Activated T-helper 17 cell treated with anti-CD3 and anti-CD28 coated beads, Interleukin-2, amount 50 U/mL, for 72 hours (primary cell): Measurements from ENCODE around the gene MYO1D. TPM values are rescaled to one million over a fixed set of nuclear protein-coding genes. Genes with fewer than 3 reads are reported as not detected.
"Not testable (repeated sequence)": the region's sequence is repeated elsewhere in the genome, so short reads cannot be mapped to it uniquely, and the experiment has no call there.

Source experiments
- ATAC-seq: fragments of 150-1000 bp; cut with Tn5 transposase; replicated peaks from 2 replicates; pipeline ENCODE4 v1.10.0; 2021; ENCODE audit warnings: mild to moderate bottlenecking, moderate library complexity
- H3K27ac Mint-ChIP-seq: one replicate; pipeline ENCODE4 v1.8.0; 2022; ENCODE audit warnings: mixed read lengths
- H3K27me3 Mint-ChIP-seq: one replicate; pipeline ENCODE4 v1.8.0; 2022; ENCODE audit warnings: mixed read lengths
- H3K36me3 Mint-ChIP-seq: one replicate; pipeline ENCODE4 v1.8.0; 2022; ENCODE audit warnings: low read depth, mild to moderate bottlenecking, mixed read lengths
- H3K4me1 Mint-ChIP-seq: one replicate; pipeline ENCODE4 v1.8.0; 2022; ENCODE audit warnings: mixed read lengths
- H3K4me3 Mint-ChIP-seq: one replicate; pipeline ENCODE4 v1.8.0; 2022; ENCODE audit warnings: mild to moderate bottlenecking, mixed read lengths
- H3K9me3 Mint-ChIP-seq: one replicate; pipeline ENCODE4 v1.8.0; 2022; ENCODE audit warnings: mixed read lengths
- total RNA-seq, 2 donors: library from RNA; stranded (reverse); gene quantifications; one replicate each; pipeline ENCODE4 v1.2.3, GENCODE V29; 2022

The MYO1D gene
- 10 to 100 TPM in 1 of 2 donors, 1 to 10 TPM in 1; 9.1 to 32.0 TPM for total RNA-seq

GRCh38 chr17:32876417-32877163, at the start of gene MYO1D:
Gene MYO1D (minus strand): TSS chr17:32877124. CDS start chr17:32876872, 252 bp downstream.
- Mint-ChIP-seq H3K9me3 (no peaks in the 10 kb centered on the region), H3K4me1 (peaks cover 13% of the 10 kb centered on the region), H3K36me3 (peaks cover 13% of the 10 kb centered on the region), H3K27me3 (peaks cover 6% of the 10 kb centered on the region), H3K4me3 (peak within 1 kb of the TSS; percentile 93), H3K27ac (peak within 1 kb of the TSS; percentile 88)
- peak; percentile 55 for ATAC-seq

DNA sequence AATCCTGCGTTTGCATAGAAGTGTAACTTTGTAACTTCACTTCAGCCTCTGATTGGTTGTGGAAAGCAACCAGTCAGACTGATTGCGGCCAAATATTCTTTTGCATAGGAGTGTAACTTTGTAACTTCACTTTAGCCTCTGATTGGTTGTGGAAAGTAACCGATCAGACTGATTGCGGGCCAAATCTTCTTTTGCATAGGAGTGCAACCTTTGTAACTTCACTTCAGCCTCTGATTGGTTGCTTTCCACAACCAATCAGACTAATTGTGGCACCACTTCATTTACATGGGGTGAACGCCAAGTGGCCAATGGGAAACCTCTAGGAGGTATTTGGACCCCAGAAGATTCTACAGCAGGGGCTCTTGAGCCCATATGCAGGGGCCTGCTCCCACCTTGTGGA, 49.3 kb upstream of the MYO1D start:
- no peak overlapping the region for H3K27ac Mint-ChIP-seq
- H3K27me3 Mint-ChIP-seq, result peaks cover 23% of the 10 kb centered on the region
- H3K4me3 Mint-ChIP-seq, result no peak overlapping the region
- H3K36me3 Mint-ChIP-seq, result no peaks in the 10 kb centered on the region
- H3K4me1 Mint-ChIP-seq, result no peaks in the 10 kb centered on the region
- no peaks in the 10 kb centered on the region for H3K9me3 Mint-ChIP-seq
- ATAC-seq, result no peak

GRCh38 chr17:32923905-32924304, 47.0 kb upstream of the MYO1D start:
- H3K27me3 Mint-ChIP-seq, result peaks cover 11% of the 10 kb centered on the region
- not testable (repeated sequence) for H3K36me3 Mint-ChIP-seq, ATAC-seq, H3K4me3 Mint-ChIP-seq, H3K9me3 Mint-ChIP-seq, H3K27ac Mint-ChIP-seq, H3K4me1 Mint-ChIP-seq

DNA sequence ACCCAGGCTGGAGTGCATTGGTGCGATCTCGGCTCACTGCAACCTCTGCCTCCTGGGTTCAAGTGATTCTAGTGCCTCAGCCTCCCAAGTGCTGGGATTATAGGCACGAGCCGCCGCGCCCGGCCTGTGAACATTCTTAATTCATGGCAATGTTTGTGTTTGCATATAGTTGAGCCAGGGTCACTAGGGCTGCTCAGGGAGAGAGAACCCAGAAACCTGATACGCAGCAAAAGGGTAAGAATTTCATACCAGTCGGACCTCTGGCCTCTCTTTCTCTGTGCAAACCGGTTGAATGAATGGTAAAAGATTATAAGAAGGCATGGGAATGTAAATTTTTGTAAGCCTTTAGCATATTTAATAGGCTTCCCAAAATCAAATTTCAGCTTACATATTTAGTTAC, 44.1 kb upstream of the MYO1D start:
- Mint-ChIP-seq H3K9me3 (no peaks in the 10 kb centered on the region), H3K36me3 (no peaks in the 10 kb centered on the region), H3K4me1 (peaks cover 5% of the 10 kb centered on the region), H3K4me3 (no peak overlapping the region), H3K27me3 (peaks cover 2% of the 10 kb centered on the region), H3K27ac (no peak overlapping the region)
- ATAC-seq, result no peak

- Mint-ChIP-seq H3K36me3 (no peaks in the 10 kb centered on the region), H3K4me1 (peaks cover 5% of the 10 kb centered on the region), H3K4me3 (no peak overlapping the region), H3K27ac (no peak overlapping the region), H3K27me3 (no peaks in the 10 kb centered on the region), H3K9me3 (no peaks in the 10 kb centered on the region)
- no peak for ATAC-seq
Measured at GRCh38 chr17:32920293-32920692, 43.4 kb upstream of the MYO1D start.

GRCh38 chr17:32919876-32920275, 43.0 kb upstream of the MYO1D start:
- not testable (repeated sequence) for H3K27ac Mint-ChIP-seq, H3K4me1 Mint-ChIP-seq, ATAC-seq, H3K4me3 Mint-ChIP-seq, H3K9me3 Mint-ChIP-seq, H3K27me3 Mint-ChIP-seq, H3K36me3 Mint-ChIP-seq

GRCh38 chr17:32917842-32918241, 40.9 kb upstream of the MYO1D start:
- Mint-ChIP-seq H3K27me3 (no peaks in the 10 kb centered on the region), H3K27ac (no peak overlapping the region), H3K9me3 (no peaks in the 10 kb centered on the region), H3K36me3 (no peaks in the 10 kb centered on the region), H3K4me1 (peaks cover 23% of the 10 kb centered on the region), H3K4me3 (no peak overlapping the region)
- no peak for ATAC-seq

- Mint-ChIP-seq H3K27me3 (no peaks in the 10 kb centered on the region), H3K36me3 (no peaks in the 10 kb centered on the region), H3K4me3 (no peak overlapping the region), H3K27ac (no peak overlapping the region), H3K4me1 (peaks cover 23% of the 10 kb centered on the region), H3K9me3 (no peaks in the 10 kb centered on the region)
- ATAC-seq, result peak; percentile 51
Measured at GRCh38 chr17:32917081-32917480, 40.2 kb upstream of the MYO1D start.

GRCh38 chr17:32916134-32916533, 39.2 kb upstream of the MYO1D start:
- no peaks in the 10 kb centered on the region for H3K9me3 Mint-ChIP-seq
- no peak for ATAC-seq
- no peak overlapping the region for H3K27ac Mint-ChIP-seq
- no peaks in the 10 kb centered on the region for H3K36me3 Mint-ChIP-seq
- H3K4me3 Mint-ChIP-seq, result no peak overlapping the region
- peaks cover 23% of the 10 kb centered on the region for H3K4me1 Mint-ChIP-seq
- H3K27me3 Mint-ChIP-seq, result no peaks in the 10 kb centered on the region

DNA sequence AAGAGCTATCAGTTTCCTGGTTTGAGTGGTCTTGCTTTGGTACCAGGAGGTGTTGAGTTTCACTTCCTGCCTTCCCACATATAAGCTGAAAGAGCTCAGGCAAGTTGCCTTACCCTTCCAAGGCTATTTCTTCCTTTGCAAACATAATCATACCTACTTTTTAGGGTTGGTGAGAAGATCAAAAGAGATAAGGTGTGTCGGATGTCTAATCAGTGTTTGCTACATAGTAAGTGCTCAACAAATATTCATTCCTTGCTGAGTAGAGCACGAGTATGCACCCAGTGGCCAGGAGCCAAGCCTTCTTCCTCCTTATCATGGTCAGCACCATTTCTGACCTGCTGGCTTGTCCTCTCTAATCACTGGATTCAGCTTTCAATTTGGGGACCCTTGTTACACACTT, 38.3 kb upstream of the MYO1D start:
- no peaks in the 10 kb centered on the region for H3K9me3 Mint-ChIP-seq
- H3K27me3 Mint-ChIP-seq, result no peaks in the 10 kb centered on the region
- no peak for ATAC-seq
- no peak overlapping the region for H3K27ac Mint-ChIP-seq
- no peaks in the 10 kb centered on the region for H3K36me3 Mint-ChIP-seq
- no peak overlapping the region for H3K4me3 Mint-ChIP-seq
- peaks cover 23% of the 10 kb centered on the region for H3K4me1 Mint-ChIP-seq

DNA sequence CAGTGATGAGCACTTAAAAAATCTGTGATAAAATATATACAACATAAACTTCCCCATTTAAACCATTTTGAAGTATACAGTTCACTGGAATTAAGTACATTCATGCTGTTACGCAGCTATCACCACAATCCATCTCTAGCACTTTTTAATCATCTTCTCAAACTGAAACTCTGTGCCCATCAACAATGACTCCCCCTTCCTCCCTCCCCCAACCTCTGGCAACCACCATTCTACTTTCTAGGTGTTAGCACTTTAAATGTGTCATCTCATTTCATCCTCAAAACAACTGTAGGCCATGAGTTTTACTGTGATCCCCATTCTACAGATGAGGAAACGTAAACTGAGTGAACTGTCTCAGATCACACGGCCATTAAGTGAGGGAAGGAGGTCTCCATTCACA, 37.3 kb upstream of the MYO1D start:
- peak; percentile 81 for ATAC-seq
- peak overlapping the region; percentile 16 for H3K4me3 Mint-ChIP-seq

DNA sequence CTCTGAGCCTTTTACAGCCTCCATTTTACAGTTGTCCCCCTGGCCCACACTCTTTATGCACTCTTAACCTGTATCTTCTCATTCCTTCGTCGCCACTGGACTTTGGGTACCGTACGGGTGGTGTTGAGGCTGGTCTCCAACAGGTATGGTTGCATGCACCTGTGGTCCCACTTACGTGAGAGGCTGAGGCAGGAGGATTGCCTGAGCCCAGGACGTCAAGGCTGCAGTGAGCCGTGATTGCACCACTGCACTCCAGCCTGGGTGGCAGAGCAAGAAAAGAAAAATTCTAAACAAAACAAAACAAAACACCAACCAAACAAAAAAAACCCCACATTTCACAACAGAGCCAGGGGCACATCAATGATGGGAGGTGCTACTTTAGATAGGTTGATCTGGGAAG, 36.7 kb upstream of the MYO1D start:
- ATAC-seq, result no peak
- Mint-ChIP-seq H3K4me1 (peaks cover 23% of the 10 kb centered on the region), H3K27me3 (peaks cover 1% of the 10 kb centered on the region), H3K36me3 (no peaks in the 10 kb centered on the region), H3K9me3 (no peaks in the 10 kb centered on the region), H3K27ac (no peak overlapping the region), H3K4me3 (peak overlapping the region; percentile 16)

More for the DNA sequence above, 37.3 kb upstream of the MYO1D start:
- peaks cover 23% of the 10 kb centered on the region for H3K4me1 Mint-ChIP-seq
- H3K36me3 Mint-ChIP-seq, result no peaks in the 10 kb centered on the region
- H3K27me3 Mint-ChIP-seq, result no peaks in the 10 kb centered on the region
- H3K27ac Mint-ChIP-seq, result no peak overlapping the region
- no peaks in the 10 kb centered on the region for H3K9me3 Mint-ChIP-seq

GRCh38 chr17:32912218-32912897, 35.4 kb upstream of the MYO1D start:
- ATAC-seq, result no peak
- no peaks in the 10 kb centered on the region for H3K36me3 Mint-ChIP-seq
- no peak overlapping the region for H3K4me3 Mint-ChIP-seq
- peaks cover 18% of the 10 kb centered on the region for H3K4me1 Mint-ChIP-seq
- no peaks in the 10 kb centered on the region for H3K9me3 Mint-ChIP-seq
- peaks cover 5% of the 10 kb centered on the region for H3K27me3 Mint-ChIP-seq
- H3K27ac Mint-ChIP-seq, result no peak overlapping the region

- H3K27ac Mint-ChIP-seq, result no peak overlapping the region
- no peak overlapping the region for H3K4me3 Mint-ChIP-seq
- H3K4me1 Mint-ChIP-seq, result peaks cover 18% of the 10 kb centered on the region
- peaks cover 8% of the 10 kb centered on the region for H3K27me3 Mint-ChIP-seq
- no peaks in the 10 kb centered on the region for H3K36me3 Mint-ChIP-seq
- no peaks in the 10 kb centered on the region for H3K9me3 Mint-ChIP-seq
- ATAC-seq, result no peak
Measured at GRCh38 chr17:32910769-32911168, 33.8 kb upstream of the MYO1D start.

GRCh38 chr17:32909787-32910369, 33.0 kb upstream of the MYO1D start:
- H3K9me3 Mint-ChIP-seq, result no peaks in the 10 kb centered on the region
- H3K4me3 Mint-ChIP-seq, result no peak overlapping the region
- H3K27me3 Mint-ChIP-seq, result peaks cover 16% of the 10 kb centered on the region
- H3K36me3 Mint-ChIP-seq, result no peaks in the 10 kb centered on the region
- no peak overlapping the region for H3K27ac Mint-ChIP-seq
- peak; percentile 69 for ATAC-seq
- H3K4me1 Mint-ChIP-seq, result peaks cover 21% of the 10 kb centered on the region
